ENCODE data around the gene XPOT. TPM values are rescaled to one million over a fixed set of nuclear protein-coding genes. Genes with fewer than 3 reads are reported as not detected.

The XPOT gene
- total and polyA plus RNA-seq, 7 donors = 7.8 to 33.4 (median 26.9) TPM

GRCh38 chr12:64428956-64429355 lies 24.8 kb downstream of the XPOT start:
- H3K4me1 ChIP-seq = no peaks in the 10 kb centered on the region
- intact Hi-C loops (cut with DNase I) = loop anchor here (5.0 kb wide), 1 partner anchor 68 kb away; no protein-coding TSS in a partner anchor
- no peaks in the 10 kb centered on the region for H3K27me3 ChIP-seq
- peaks cover 12 to 100% (median 69%) of the 10 kb centered on the region in 4 donors for H3K36me3 ChIP-seq
- no peak overlapping the region for H3K4me3 ChIP-seq
- TF ChIP-seq EP300 (IDR thresholded peaks at IDR 0.05) = no peak
- no peak for TF ChIP-seq CTCF (IDR thresholded peaks at IDR 0.05)
- no peak for TF ChIP-seq POLR2AphosphoS5 (IDR thresholded peaks at IDR 0.05)
- no peak for TF ChIP-seq POLR2A (IDR thresholded peaks at IDR 0.05)
- no peak overlapping the region for H3K27ac ChIP-seq
- no peak for DNase-seq
- 91 to 96% methylated on average over 4 of the region's 4 CpGs for WGBS, 2 donors
- H3K9me3 ChIP-seq = no peaks in the 10 kb centered on the region

DNA sequence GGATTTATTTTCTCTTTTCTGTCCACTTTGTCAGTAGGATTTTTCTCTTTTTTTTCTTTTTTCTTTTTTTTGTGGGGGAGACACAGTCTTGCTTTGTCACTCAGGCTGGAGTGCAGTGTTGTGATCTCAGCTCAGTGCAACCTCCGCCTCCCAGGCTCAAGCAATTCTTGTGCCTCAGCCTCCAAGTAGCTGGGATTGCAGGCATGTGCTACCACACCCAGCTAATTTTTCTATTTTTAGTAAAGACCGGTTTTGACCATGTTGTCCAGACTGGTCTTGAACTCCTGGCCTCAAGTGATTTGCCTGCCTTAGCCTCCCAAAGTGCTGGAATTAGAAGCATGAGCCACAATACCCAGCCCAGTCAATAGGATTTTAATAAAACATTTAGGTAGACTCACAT lies 26.7 kb downstream of the XPOT start:
- no peak for DNase-seq
- no peaks in the 10 kb centered on the region for H3K9me3 ChIP-seq
- intact Hi-C loops (cut with DNase I) = no loop called here
- peaks cover 2 to 100% (median 62%) of the 10 kb centered on the region in 4 donors for H3K36me3 ChIP-seq
- H3K4me1 ChIP-seq = no peaks in the 10 kb centered on the region
- TF ChIP-seq POLR2AphosphoS5 (IDR thresholded peaks at IDR 0.05) (no peak), POLR2A (IDR thresholded peaks at IDR 0.05) (no peak), EP300 (IDR thresholded peaks at IDR 0.05) (no peak), CTCF (IDR thresholded peaks at IDR 0.05) (no peak)
- H3K4me3 ChIP-seq = no peak overlapping the region
- H3K27ac ChIP-seq = no peak overlapping the region
- 78 to 92% methylated on average over 2 of the region's 2 CpGs for WGBS, 2 donors
- no peaks in the 10 kb centered on the region for H3K27me3 ChIP-seq

DNA sequence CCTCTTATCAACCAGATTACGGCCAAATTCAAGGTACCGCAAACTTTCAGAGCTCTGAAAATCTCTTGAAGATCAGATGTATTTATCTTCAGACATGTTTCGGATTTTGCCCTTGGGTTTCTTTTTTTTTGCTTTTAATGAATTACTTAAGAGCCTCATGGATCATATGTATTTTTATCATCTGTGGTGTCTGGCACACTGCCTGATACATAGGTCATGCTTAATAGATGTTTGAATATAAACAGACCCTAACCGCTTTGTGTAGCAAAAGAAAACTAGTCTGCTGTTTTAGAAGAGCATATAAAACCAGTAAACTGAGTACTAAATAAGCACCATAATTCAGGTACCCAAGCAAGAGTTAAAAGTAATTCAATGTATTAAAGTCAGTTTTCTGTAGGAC lies 27.6 kb downstream of the XPOT start:
- intact Hi-C loops (cut with DNase I) = no loop called here
- Histone ChIP-seq H3K36me3 (peaks cover 5 to 100% (median 62%) of the 10 kb centered on the region in 4 donors), H3K27me3 (no peaks in the 10 kb centered on the region), H3K4me3 (no peak overlapping the region), H3K9me3 (no peaks in the 10 kb centered on the region), H3K4me1 (no peaks in the 10 kb centered on the region), H3K27ac (no peak overlapping the region)
- 94 to 98% methylated on average over 4 of the region's 4 CpGs for WGBS, 2 donors
- TF ChIP-seq POLR2AphosphoS5 (IDR thresholded peaks at IDR 0.05) = no peak
- no peak for TF ChIP-seq POLR2A (IDR thresholded peaks at IDR 0.05)
- no peak for TF ChIP-seq EP300 (IDR thresholded peaks at IDR 0.05)
- DNase-seq = no peak

GRCh38 chr12:64433915-64434314 lies 29.7 kb downstream of the XPOT start:
- Histone ChIP-seq H3K27me3 (no peaks in the 10 kb centered on the region), H3K4me1 (no peaks in the 10 kb centered on the region), H3K36me3 (peaks cover 9 to 100% (median 56%) of the 10 kb centered on the region in 4 donors), H3K4me3 (no peak overlapping the region), H3K9me3 (no peaks in the 10 kb centered on the region), H3K27ac (no peak overlapping the region)
- WGBS, 2 donors = 83 to 96% methylated on average over 5 of the region's 5 CpGs
- DNase-seq = no peak
- TF ChIP-seq EP300 (IDR thresholded peaks at IDR 0.05) = no peak
- intact Hi-C loops (cut with DNase I) = no loop called here

DNA sequence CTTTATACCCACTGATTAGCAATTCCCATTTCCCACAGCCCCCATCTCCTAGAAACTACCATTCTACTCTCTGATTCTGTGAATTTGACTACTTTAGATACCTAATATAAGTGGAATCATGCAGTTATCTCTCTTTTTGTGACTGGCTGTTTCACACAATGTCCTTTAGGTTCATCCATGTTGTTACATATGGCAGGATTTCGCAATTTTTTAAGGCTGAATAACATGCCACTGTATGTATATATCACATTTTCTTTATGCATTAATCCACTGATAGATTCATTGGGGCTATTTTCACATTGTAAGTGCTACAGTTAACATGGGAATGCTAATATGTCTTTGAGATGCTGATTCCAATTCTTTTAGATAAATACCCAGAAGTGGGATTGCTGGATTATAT lies 35.9 kb downstream of the XPOT start:
- WGBS, 2 donors = 96 to 100% methylated on average over 1 of the region's 1 CpG
- peaks cover 9 to 95% (median 23%) of the 10 kb centered on the region in 4 donors for H3K36me3 ChIP-seq
- intact Hi-C loops (cut with DNase I) = no loop called here

GRCh38 chr12:64445490-64445889 lies 41.3 kb downstream of the XPOT start:
- intact Hi-C loops (cut with DNase I) = no loop called here
- no peaks in the 10 kb centered on the region for H3K4me1 ChIP-seq
- DNase-seq = no peak
- TF ChIP-seq POLR2AphosphoS5 (IDR thresholded peaks at IDR 0.05) (no peak), CTCF (IDR thresholded peaks at IDR 0.05) (no peak), POLR2A (IDR thresholded peaks at IDR 0.05) (no peak), EP300 (IDR thresholded peaks at IDR 0.05) (no peak)
- 92 to 97% methylated on average over 2 of the region's 2 CpGs for WGBS, 2 donors
- H3K27me3 ChIP-seq = no peaks in the 10 kb centered on the region
- no peaks in the 10 kb centered on the region for H3K9me3 ChIP-seq
- H3K4me3 ChIP-seq = no peak overlapping the region
- no peak overlapping the region for H3K27ac ChIP-seq
- H3K36me3 ChIP-seq = peaks cover 0 to 80% (median 4%) of the 10 kb centered on the region in 4 donors

More for the DNA sequence above, 35.9 kb downstream of the XPOT start:
- no peak for DNase-seq
- Histone ChIP-seq H3K4me1 (no peaks in the 10 kb centered on the region), H3K27ac (no peak overlapping the region), H3K27me3 (no peaks in the 10 kb centered on the region), H3K4me3 (no peak overlapping the region), H3K9me3 (no peaks in the 10 kb centered on the region)
- TF ChIP-seq EP300 (IDR thresholded peaks at IDR 0.05) = no peak
